ENCODE data around the gene SAA2. TPM values are rescaled to one million over a fixed set of nuclear protein-coding genes. Genes with fewer than 3 reads are reported as not detected.

Gene SAA2
- total and polyA plus RNA-seq, 2 of the 4 experiments (the other 2 are of a cell fraction) = not detected

GRCh38 chr11:18221274-18221876, 27.1 kb downstream of the SAA2 start:
- TF ChIP-seq MAFK (IDR thresholded peaks at IDR 0.05; ENCODE audit: low read depth, low read length) = no peak
- TF ChIP-seq CTCF (conservative IDR thresholded peaks at IDR 0.05; ENCODE audit: low read depth, low read length) = no peak
- TF ChIP-seq ELK1 (IDR thresholded peaks at IDR 0.05; ENCODE audit: borderline replicate concordance, low read depth, low read length) = no peak
- no peak for TF ChIP-seq FOS (IDR thresholded peaks at IDR 0.05; ENCODE audit: low read depth, low read length)
- no peak for TF ChIP-seq NFE2L2 (IDR thresholded peaks at IDR 0.05; ENCODE audit: low read depth, low read length)
- TF ChIP-seq BHLHE40 (IDR thresholded peaks at IDR 0.05; ENCODE audit: low read depth, low read length) = no peak
- no peak for TF ChIP-seq MAZ (IDR thresholded peaks at IDR 0.05; ENCODE audit: borderline replicate concordance, low read depth, low read length)
- no peak for TF ChIP-seq CEBPB (IDR thresholded peaks at IDR 0.05; ENCODE audit: low read depth, low read length)
- no peak for TF ChIP-seq SMC3 (IDR thresholded peaks at IDR 0.05; ENCODE audit: low read depth, low read length)
- TF ChIP-seq USF2 (IDR thresholded peaks at IDR 0.05; ENCODE audit: low read depth, low read length) = no peak
- no peak for TF ChIP-seq POLR2A (IDR thresholded peaks at IDR 0.05; ENCODE audit: low read depth, low read length)
- ChIA-PET POLR2A (ENCODE audit: unreplicated experiment) (no interaction called here), CTCF (interaction anchor here (0.9 kb wide), 1 partner anchor 502 kb away, joined by 3 read pairs; no protein-coding TSS in a partner anchor)
- Histone ChIP-seq H3K36me3 (ENCODE audit: control insufficient read depth, insufficient read depth, low read length) (no peaks in the 10 kb centered on the region), H3K4me3 (ENCODE audit: insufficient read depth, low read depth, low read length) (no peak overlapping the region), H2BK120ac (ENCODE audit: low read depth, low read length) (no peak overlapping the region), H3K79me1 (ENCODE audit: low read depth in 1 of 2, low read length in 2 of 2) (no peaks in the 10 kb centered on the region), H3K4ac (ENCODE audit: low read depth, low read length) (no peak overlapping the region), H2AK9ac (replicated peaks; ENCODE audit: low read depth, low read length, poor library complexity) (no peak overlapping the region), H3K4me2 (ENCODE audit: low read depth, low read length) (no peak overlapping the region), H2AK5ac (ENCODE audit: low read depth, low read length) (no peak overlapping the region), H4K91ac (ENCODE audit: insufficient read depth, low read depth, low read length) (no peak overlapping the region), H3K14ac (replicated peaks; ENCODE audit: low read depth, low read length) (no peak overlapping the region), H2AFZ (replicated peaks; ENCODE audit: low read length, poor library complexity) (no peak overlapping the region), H2BK5ac (ENCODE audit: low read depth, low read length, poor library complexity, severe bottlenecking) (no peak overlapping the region), H3K27ac (ENCODE audit: insufficient read depth, low read length) (no peak overlapping the region), H3K9me1 (ENCODE audit: insufficient read depth, low read length) (no peaks in the 10 kb centered on the region), H2BK15ac (ENCODE audit: low read depth, low read length) (no peak overlapping the region), H4K20me1 (ENCODE audit: insufficient read depth, low read length) (no peaks in the 10 kb centered on the region), H3K27me3 (ENCODE audit: control insufficient read depth, insufficient read depth, low read length) (no peaks in the 10 kb centered on the region; the same call in 1 of the 2 replicates), H3K9me3 (ENCODE audit: control insufficient read depth, insufficient read depth, low read length) (no peaks in the 10 kb centered on the region), H3K23ac (ENCODE audit: low read depth, low read length) (no peak overlapping the region), H4K8ac (ENCODE audit: low read depth in 2 of 2, low read length in 2 of 2) (no peak overlapping the region), H4K5ac (ENCODE audit: low read depth, low read length) (no peak overlapping the region), H2BK20ac (ENCODE audit: low read depth, low read length) (no peak overlapping the region), H3K9ac (ENCODE audit: low read depth, low read length) (no peak overlapping the region), H3K56ac (ENCODE audit: extremely low read depth, insufficient read depth, low read length) (no peak overlapping the region), H3K4me1 (ENCODE audit: control insufficient read depth, insufficient read depth, low read length) (no peaks in the 10 kb centered on the region), H3K18ac (ENCODE audit: low read depth, low read length) (no peak overlapping the region)
- ATAC-seq (ENCODE audit: low read depth) (no peak), DNase-seq (no peak)
- in situ Hi-C loops (cut with MboI; ENCODE audit: low sequenced_read_pairs) (no loop called here), intact Hi-C loops (cut with micrococcal nuclease) (no loop called here), dilution Hi-C loops (cut with HindIII; ENCODE audit: low sequenced_read_pairs, unreplicated experiment) (no loop called here)
- 39% methylated on average over 3 of the region's 5 CpGs; no CpG with 5 or more reads in 1 of the 2 experiments for WGBS, 2 experiments (ENCODE audit: extremely low coverage in 2 of 2, insufficient read length in 1 of 2)
- BruUV-seq (replicated peaks) = no TSS peak

Measured in IMR-90 (cell line).